Measurements from ENCODE around the gene RAET1G.

The RAET1G gene

GRCh38 chr6:149884617-149885016 lies 38.3 kb downstream of the RAET1G start:
- Histone ChIP-seq H4K20me1 (ENCODE audit: insufficient read depth, low read length) (no peaks in the 10 kb centered on the region), H3K9ac (ENCODE audit: low read length) (no peak overlapping the region), H2AFZ (ENCODE audit: low read length) (no peak overlapping the region), H3K9me2 (replicated peaks; ENCODE audit: insufficient read depth, low read length) (no peaks in the 10 kb centered on the region), H3K4me3 (ENCODE audit: low read length) (no peak overlapping the region), H3F3A (ENCODE audit: insufficient read depth, low read length) (no peaks in the 10 kb centered on the region), H3K36me3 (replicated peaks; ENCODE audit: insufficient read depth, low read length) (no peaks in the 10 kb centered on the region), H3K27me3 (replicated peaks; ENCODE audit: insufficient read depth, low read length) (peaks cover 37% of the 10 kb centered on the region), H3K79me2 (ENCODE audit: low read length) (no peaks in the 10 kb centered on the region), H3K27ac (ENCODE audit: low read length) (no peak overlapping the region), H3K4me1 (ENCODE audit: low read length) (no peaks in the 10 kb centered on the region), H3K4me2 (ENCODE audit: low read depth, low read length) (no peak overlapping the region), H3K9me3 (replicated peaks; ENCODE audit: insufficient read depth, low read length) (no peaks in the 10 kb centered on the region)
- DNase-seq, result no peak
- TF ChIP-seq EZH2phosphoT487 (IDR thresholded peaks at IDR 0.05; ENCODE audit: low read length) (no peak), CTCF (IDR thresholded peaks at IDR 0.05; ENCODE audit: low read length) (no peak), EZH2 (optimal IDR thresholded peaks at IDR 0.05; ENCODE audit: low read depth, low read length) (no peak)

- no peak overlapping the region for H3K4me3 ChIP-seq (ENCODE audit: low read length)
- H3K9me2 ChIP-seq (replicated peaks; ENCODE audit: insufficient read depth, low read length), result no peaks in the 10 kb centered on the region
- H3K27me3 ChIP-seq (replicated peaks; ENCODE audit: insufficient read depth, low read length), result peaks cover 33% of the 10 kb centered on the region
- no peaks in the 10 kb centered on the region for H3K4me1 ChIP-seq (ENCODE audit: low read length)
- no peak overlapping the region for H3K27ac ChIP-seq (ENCODE audit: low read length)
- no peak overlapping the region for H2AFZ ChIP-seq (ENCODE audit: low read length)
- H3F3A ChIP-seq (ENCODE audit: insufficient read depth, low read length), result no peaks in the 10 kb centered on the region
- H4K20me1 ChIP-seq (ENCODE audit: insufficient read depth, low read length), result no peaks in the 10 kb centered on the region
- no peaks in the 10 kb centered on the region for H3K9me3 ChIP-seq (replicated peaks; ENCODE audit: insufficient read depth, low read length)
- no peaks in the 10 kb centered on the region for H3K36me3 ChIP-seq (replicated peaks; ENCODE audit: insufficient read depth, low read length)
- DNase-seq, result no peak
- no peak overlapping the region for H3K9ac ChIP-seq (ENCODE audit: low read length)
- H3K79me2 ChIP-seq (ENCODE audit: low read length), result no peaks in the 10 kb centered on the region
- no peak overlapping the region for H3K4me2 ChIP-seq (ENCODE audit: low read depth, low read length)
- TF ChIP-seq EZH2 (optimal IDR thresholded peaks at IDR 0.05; ENCODE audit: low read depth, low read length), result no peak
- TF ChIP-seq CTCF (IDR thresholded peaks at IDR 0.05; ENCODE audit: low read length), result no peak
- TF ChIP-seq EZH2phosphoT487 (IDR thresholded peaks at IDR 0.05; ENCODE audit: low read length), result no peak
These were observed 38.7 kb downstream of the RAET1G start for GRCh38 chr6:149884215-149884614.

GRCh38 chr6:149881860-149882259 lies 41.1 kb downstream of the RAET1G start:
- Histone ChIP-seq H3K36me3 (replicated peaks; ENCODE audit: insufficient read depth, low read length) (no peaks in the 10 kb centered on the region), H3K79me2 (ENCODE audit: low read length) (no peaks in the 10 kb centered on the region), H3K4me2 (ENCODE audit: low read depth, low read length) (no peak overlapping the region), H3K4me1 (ENCODE audit: low read length) (no peaks in the 10 kb centered on the region), H3K9ac (ENCODE audit: low read length) (no peak overlapping the region), H3K9me3 (replicated peaks; ENCODE audit: insufficient read depth, low read length) (no peaks in the 10 kb centered on the region), H2AFZ (ENCODE audit: low read length) (no peak overlapping the region), H3K27me3 (replicated peaks; ENCODE audit: insufficient read depth, low read length) (peaks cover 17% of the 10 kb centered on the region), H3F3A (ENCODE audit: insufficient read depth, low read length) (no peaks in the 10 kb centered on the region), H3K4me3 (ENCODE audit: low read length) (no peak overlapping the region), H3K27ac (ENCODE audit: low read length) (no peak overlapping the region), H3K9me2 (replicated peaks; ENCODE audit: insufficient read depth, low read length) (no peaks in the 10 kb centered on the region), H4K20me1 (ENCODE audit: insufficient read depth, low read length) (no peaks in the 10 kb centered on the region)
- no peak for DNase-seq
- no peak for TF ChIP-seq CTCF (IDR thresholded peaks at IDR 0.05; ENCODE audit: low read length)
- no peak for TF ChIP-seq EZH2 (optimal IDR thresholded peaks at IDR 0.05; ENCODE audit: low read depth, low read length)
- TF ChIP-seq EZH2phosphoT487 (IDR thresholded peaks at IDR 0.05; ENCODE audit: low read length), result no peak

Data from MM.1S (cell line).